H1 (cell line): ENCODE measurements around the gene NUDCD2. TPM values are rescaled to one million over a fixed set of nuclear protein-coding genes. Genes with fewer than 3 reads are reported as not detected.

Experiments used
- BACH1 ChIP-seq: IDR thresholded peaks from 2 replicates; pipeline ENCODE4 v1.6.1; 2012; ENCODE audit warnings: low read length, improper control_type of control experiment
- EGR1 ChIP-seq: IDR thresholded peaks from 2 replicates; pipeline ENCODE4 v1.6.1; 2011; ENCODE audit warnings: low read depth, low read length, borderline replicate concordance
- FOSL1 ChIP-seq: IDR thresholded peaks from 2 replicates; pipeline ENCODE4 v1.6.1; 2011; ENCODE audit warnings: mild to moderate bottlenecking, low read depth, low read length, moderate library complexity; ENCODE audit not compliant: insufficient read depth
- POLR2A ChIP-seq, 2 experiments: IDR thresholded peaks; 1 replicate in 1 of 2; 2 replicates in 1 of 2; pipeline ENCODE4 v1.6.1; 2011; ENCODE audit warnings: low read depth in 2 of 2, low read length in 2 of 2, mild to moderate bottlenecking in 2 of 2; ENCODE audit errors: control extremely low read depth in 1 of 2
- RFX5 ChIP-seq: IDR thresholded peaks from 2 replicates; pipeline ENCODE4 v1.6.1; 2011; ENCODE audit warnings: low read depth, low read length, improper control_type of control experiment, borderline replicate concordance
- USF2 ChIP-seq: IDR thresholded peaks from 2 replicates; pipeline ENCODE4 v1.6.1; 2011; ENCODE audit warnings: low read length, improper control_type of control experiment
- polyA plus RNA-seq, 7 experiments: library from polyadenylated mRNA; depleted of rRNA in 3 of 7; stranded (reverse) in 5 of 7; unstranded in 2 of 7; fragments of >200 nt in 5 of 7; fragments of 200-250 nt in 2 of 7; gene quantifications; 1 replicate in 5 of 7; 2 replicates in 1 of 7; 4 replicates in 1 of 7; pipeline versions ENCODE4 v1.2.1 to v1.2.3, GENCODE V29; 2011 to 2013; ENCODE audit warnings: missing spikeins in 2 of 7, mixed read lengths in 2 of 7
- total RNA-seq: library from RNA; stranded (reverse); fragmentation: NEBNext Ultra II Directional; extraction: Animal tissue kit (Norgen Biotek cat#: 25700); gene quantifications from 2 replicates; pipeline ENCODE4 v1.2.1, GENCODE V29; 2021

The NUDCD2 gene
- total and polyA plus RNA-seq, 2 of the 8 experiments (the other 6 are each of a cell fraction or from before 2014, with no cell fraction given): 12.2 to 59.5 TPM

GRCh38 chr5:163473635-163474243, 13.8 kb upstream of the NUDCD2 start (continued):
- TF ChIP-seq RFX5: no peak
- TF ChIP-seq EGR1: no peak
- TF ChIP-seq FOSL1: no peak
- TF ChIP-seq BACH1: no peak
- TF ChIP-seq USF2: no peak
- no peak for TF ChIP-seq POLR2A (IDR thresholded peaks at IDR 0.05; ENCODE audit: control extremely low read depth in 1 of 2, low read depth in 2 of 2, low read length in 2 of 2)
